ENCODE measurements around the gene GRM4.

DNA sequence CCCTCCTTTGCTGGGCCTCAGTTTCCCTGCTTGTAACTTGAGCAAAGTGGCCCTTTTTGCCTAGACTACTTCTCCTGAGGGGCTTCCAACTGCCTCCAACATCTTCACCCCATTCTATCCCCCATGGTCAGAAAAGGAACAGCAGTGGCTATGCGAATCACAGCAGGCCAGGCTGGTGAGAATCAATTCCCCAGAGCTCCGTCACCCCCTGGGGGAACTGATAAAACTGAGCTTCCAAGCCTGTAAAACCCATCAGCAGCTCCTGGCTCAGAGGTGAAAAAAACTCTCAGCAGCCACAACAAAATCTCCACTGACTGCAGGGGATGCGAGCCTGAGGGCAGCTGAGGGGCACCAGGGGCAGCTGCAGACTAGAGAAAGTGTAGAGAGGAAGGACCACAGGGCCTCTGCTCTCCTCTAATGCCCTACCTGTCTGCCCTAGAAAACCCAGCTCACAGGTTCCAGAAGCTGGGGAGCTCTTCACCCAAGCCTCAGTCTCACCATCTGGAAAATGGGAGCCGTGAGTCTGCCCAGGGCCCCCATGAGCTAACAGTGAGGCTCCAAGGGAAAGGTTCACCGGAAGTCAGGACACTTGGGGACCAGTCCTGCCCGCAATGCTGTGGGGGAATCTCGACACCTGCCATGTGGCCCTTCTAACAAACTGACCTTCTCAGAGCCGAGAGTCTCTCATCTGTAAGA lies 120.6 kb downstream of the GRM4 start:
- TF ChIP-seq, protein P1, sequence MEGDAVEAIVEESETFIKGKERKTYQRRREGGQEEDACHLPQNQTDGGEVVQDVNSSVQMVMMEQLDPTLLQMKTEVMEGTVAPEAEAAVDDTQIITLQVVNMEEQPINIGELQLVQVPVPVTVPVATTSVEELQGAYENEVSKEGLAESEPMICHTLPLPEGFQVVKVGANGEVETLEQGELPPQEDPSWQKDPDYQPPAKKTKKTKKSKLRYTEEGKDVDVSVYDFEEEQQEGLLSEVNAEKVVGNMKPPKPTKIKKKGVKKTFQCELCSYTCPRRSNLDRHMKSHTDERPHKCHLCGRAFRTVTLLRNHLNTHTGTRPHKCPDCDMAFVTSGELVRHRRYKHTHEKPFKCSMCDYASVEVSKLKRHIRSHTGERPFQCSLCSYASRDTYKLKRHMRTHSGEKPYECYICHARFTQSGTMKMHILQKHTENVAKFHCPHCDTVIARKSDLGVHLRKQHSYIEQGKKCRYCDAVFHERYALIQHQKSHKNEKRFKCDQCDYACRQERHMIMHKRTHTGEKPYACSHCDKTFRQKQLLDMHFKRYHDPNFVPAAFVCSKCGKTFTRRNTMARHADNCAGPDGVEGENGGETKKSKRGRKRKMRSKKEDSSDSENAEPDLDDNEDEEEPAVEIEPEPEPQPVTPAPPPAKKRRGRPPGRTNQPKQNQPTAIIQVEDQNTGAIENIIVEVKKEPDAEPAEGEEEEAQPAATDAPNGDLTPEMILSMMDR (IDR thresholded peaks at IDR 0.05) = no peak
- no peak for TF ChIP-seq POLR2A (IDR thresholded peaks at IDR 0.05)

Measured in uterus (tissue), 2 donors.